Measurements from ENCODE around the gene SUGT1. TPM values are rescaled to one million over a fixed set of nuclear protein-coding genes. Genes with fewer than 3 reads are reported as not detected.
"Not testable (repeated sequence)": the region's sequence is repeated elsewhere in the genome, so short reads cannot be mapped to it uniquely, and the experiment has no call there.

SUGT1 gene
- total RNA-seq, 4 donors from 2014 or later, result 20.9 to 102 (median 60.5) TPM

DNA sequence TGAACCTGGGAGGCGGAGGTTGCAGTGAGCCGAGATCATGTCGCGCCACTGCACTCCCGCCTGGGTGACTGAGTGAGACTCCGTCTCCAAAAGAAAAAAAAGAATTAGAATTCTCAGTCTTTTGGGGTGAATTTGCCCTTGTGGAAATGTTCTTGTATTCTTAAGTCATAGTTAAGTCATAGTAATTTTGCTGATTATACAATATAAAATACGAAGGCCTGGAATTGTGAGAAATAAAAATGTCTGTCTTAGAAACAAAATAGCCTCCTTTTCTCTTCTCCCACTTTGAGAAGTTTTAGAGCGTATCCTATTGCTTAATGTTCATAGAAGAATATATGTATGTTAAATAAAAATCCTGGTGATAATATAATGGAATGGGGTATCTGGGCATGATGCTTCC lies 18.1 kb downstream of the SUGT1 start:
- H3K36me3 ChIP-seq, result no peaks in the 10 kb centered on the region
- TF ChIP-seq, protein P1, sequence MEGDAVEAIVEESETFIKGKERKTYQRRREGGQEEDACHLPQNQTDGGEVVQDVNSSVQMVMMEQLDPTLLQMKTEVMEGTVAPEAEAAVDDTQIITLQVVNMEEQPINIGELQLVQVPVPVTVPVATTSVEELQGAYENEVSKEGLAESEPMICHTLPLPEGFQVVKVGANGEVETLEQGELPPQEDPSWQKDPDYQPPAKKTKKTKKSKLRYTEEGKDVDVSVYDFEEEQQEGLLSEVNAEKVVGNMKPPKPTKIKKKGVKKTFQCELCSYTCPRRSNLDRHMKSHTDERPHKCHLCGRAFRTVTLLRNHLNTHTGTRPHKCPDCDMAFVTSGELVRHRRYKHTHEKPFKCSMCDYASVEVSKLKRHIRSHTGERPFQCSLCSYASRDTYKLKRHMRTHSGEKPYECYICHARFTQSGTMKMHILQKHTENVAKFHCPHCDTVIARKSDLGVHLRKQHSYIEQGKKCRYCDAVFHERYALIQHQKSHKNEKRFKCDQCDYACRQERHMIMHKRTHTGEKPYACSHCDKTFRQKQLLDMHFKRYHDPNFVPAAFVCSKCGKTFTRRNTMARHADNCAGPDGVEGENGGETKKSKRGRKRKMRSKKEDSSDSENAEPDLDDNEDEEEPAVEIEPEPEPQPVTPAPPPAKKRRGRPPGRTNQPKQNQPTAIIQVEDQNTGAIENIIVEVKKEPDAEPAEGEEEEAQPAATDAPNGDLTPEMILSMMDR (IDR thresholded peaks at IDR 0.05), result no peak
- TF ChIP-seq POLR2A (IDR thresholded peaks at IDR 0.05), result no peak

DNA sequence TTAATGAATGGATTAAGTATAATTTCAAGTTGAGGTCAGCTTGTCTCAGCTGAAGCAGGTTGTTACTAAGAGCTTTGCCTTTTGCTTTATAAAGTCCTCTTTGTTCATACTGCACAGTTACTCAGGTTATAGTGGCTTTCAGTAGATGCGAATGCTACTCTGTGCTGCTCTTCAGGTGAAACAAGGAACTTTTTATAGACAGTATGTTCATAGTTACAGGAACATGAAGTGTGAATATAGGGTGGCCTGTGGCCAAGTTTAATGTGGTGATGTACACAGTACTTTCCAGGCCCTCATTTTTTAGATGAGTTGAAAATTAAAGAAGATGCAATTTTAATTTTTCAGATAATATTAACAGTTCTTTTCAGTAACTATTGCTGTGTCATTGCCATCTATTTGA lies 20.8 kb downstream of the SUGT1 start:
- no peak overlapping the region for H3K4me3 ChIP-seq
- intact Hi-C loops (cut with DNase I; ENCODE audit: low total_unique reads), result no loop called here
- no peak for DNase-seq
- TF ChIP-seq POLR2A (IDR thresholded peaks at IDR 0.05), result no peak
- H3K9me3 ChIP-seq, result no peaks in the 10 kb centered on the region
- H3K27ac ChIP-seq, result no peak overlapping the region
- no peaks in the 10 kb centered on the region for H3K4me1 ChIP-seq
- no peaks in the 10 kb centered on the region for H3K27me3 ChIP-seq
- no peaks in the 10 kb centered on the region for H3K36me3 ChIP-seq

More for the DNA sequence above, 18.1 kb downstream of the SUGT1 start:
- H3K9me3 ChIP-seq, result no peaks in the 10 kb centered on the region
- H3K4me1 ChIP-seq, result no peaks in the 10 kb centered on the region
- no peak overlapping the region for H3K4me3 ChIP-seq
- DNase-seq, result no peak
- intact Hi-C loops (cut with DNase I; ENCODE audit: low total_unique reads), result no loop called here
- no peak overlapping the region for H3K27ac ChIP-seq
- H3K27me3 ChIP-seq, result no peaks in the 10 kb centered on the region

DNA sequence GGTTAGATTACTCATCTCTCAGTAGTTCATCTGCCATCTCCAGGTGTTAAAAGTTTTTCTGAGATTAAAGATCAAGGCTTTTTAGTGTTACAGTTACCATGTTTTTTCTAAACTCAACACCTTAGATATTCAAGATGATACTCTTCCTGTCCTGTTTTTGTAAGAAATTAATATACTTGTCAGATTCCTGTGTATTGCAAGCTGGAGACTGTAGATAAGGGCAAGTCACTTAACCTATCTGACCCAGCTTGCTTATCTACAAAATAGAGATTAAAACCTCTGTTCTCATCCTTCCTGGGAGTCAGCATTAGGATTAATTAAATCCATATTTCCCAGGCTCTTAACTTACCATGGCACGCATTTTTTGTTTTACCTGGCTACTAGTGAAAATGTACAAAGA lies 25.2 kb downstream of the SUGT1 start:
- no peaks in the 10 kb centered on the region for H3K9me3 ChIP-seq
- no peak for DNase-seq
- no peak overlapping the region for H3K4me3 ChIP-seq
- H3K36me3 ChIP-seq, result no peaks in the 10 kb centered on the region
- H3K27me3 ChIP-seq, result no peaks in the 10 kb centered on the region
- H3K4me1 ChIP-seq, result no peaks in the 10 kb centered on the region
- no peak overlapping the region for H3K27ac ChIP-seq
- intact Hi-C loops (cut with DNase I; ENCODE audit: low total_unique reads), result no loop called here
- TF ChIP-seq, protein P1 (IDR thresholded peaks at IDR 0.05), result no peak
- no peak for TF ChIP-seq POLR2A (IDR thresholded peaks at IDR 0.05)

DNA sequence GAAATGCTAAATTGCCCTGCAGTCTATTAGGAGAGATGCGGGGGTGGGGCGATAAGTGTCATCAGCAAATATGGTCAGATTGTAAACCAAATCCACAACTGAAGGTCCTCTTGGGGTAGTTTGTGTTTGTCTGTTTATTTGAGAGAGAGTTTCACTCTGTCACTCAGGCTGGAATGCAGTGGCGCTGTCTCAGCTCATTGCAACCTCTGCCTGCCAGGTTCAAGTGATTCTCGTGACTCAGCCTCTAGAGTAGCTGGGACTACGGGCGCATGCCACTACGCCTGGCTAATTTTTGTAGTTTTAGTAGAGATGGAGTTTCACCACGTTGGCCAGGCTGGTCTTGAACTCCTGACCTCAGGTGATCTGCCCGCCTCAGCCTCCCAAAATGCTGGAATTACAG lies 33.2 kb downstream of the SUGT1 start:
- H3K4me1 ChIP-seq; H3K27ac ChIP-seq; H3K27me3 ChIP-seq; H3K4me3 ChIP-seq; H3K36me3 ChIP-seq; H3K9me3 ChIP-seq; DNase-seq; intact Hi-C loops (cut with DNase I; ENCODE audit: low total_unique reads): not testable (repeated sequence)

DNA sequence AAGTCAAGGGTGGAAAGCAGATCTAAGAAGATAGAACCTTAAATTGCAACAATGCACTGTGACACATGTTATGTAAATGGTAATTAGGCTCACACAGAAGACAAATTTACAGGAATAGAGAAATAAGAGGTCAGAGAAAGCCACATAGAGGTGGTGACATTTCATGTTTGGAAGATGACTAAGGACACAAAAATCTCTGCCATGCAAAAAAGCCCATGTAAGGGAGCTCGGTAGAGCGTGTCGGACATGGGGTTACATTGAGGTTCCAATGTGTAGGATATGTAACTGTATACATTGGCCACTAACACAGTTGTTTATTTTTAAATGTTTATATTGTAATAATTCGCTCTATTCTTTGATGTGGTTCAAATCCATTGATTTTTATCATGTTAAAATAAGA lies 33.7 kb downstream of the SUGT1 start:
- no peaks in the 10 kb centered on the region for H3K4me1 ChIP-seq
- no peak for TF ChIP-seq POLR2A (IDR thresholded peaks at IDR 0.05)
- TF ChIP-seq, protein P1 (IDR thresholded peaks at IDR 0.05), result no peak
- DNase-seq, result no peak
- no peak overlapping the region for H3K4me3 ChIP-seq
- H3K36me3 ChIP-seq, result no peaks in the 10 kb centered on the region
- no peak overlapping the region for H3K27ac ChIP-seq
- no peaks in the 10 kb centered on the region for H3K27me3 ChIP-seq
- intact Hi-C loops (cut with DNase I; ENCODE audit: low total_unique reads), result no loop called here
- H3K9me3 ChIP-seq, result no peaks in the 10 kb centered on the region

DNA sequence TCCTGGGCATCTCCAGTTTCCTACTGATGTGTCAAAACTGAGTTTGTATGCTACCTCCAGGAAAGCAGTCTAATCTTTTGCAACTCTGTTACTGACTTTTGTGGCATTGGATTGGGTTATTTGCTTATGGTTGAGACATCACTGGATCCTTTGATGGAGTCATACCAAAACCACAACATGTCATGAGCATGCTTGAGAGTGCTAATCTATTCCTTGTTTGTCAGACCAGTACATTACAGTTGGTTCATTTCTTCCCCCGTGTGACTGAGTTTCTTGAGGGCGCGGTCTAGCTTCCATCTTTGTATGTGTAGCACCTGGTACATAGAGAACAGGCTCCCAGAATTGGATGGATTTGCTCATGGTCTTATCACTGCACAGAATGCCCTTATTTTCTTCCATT lies 43.2 kb downstream of the SUGT1 start:
- intact Hi-C loops (cut with DNase I; ENCODE audit: low total_unique reads), result no loop called here
- Histone ChIP-seq H3K27me3 (no peaks in the 10 kb centered on the region), H3K27ac (no peak overlapping the region), H3K36me3 (no peaks in the 10 kb centered on the region), H3K9me3 (no peaks in the 10 kb centered on the region), H3K4me3 (no peak overlapping the region), H3K4me1 (no peaks in the 10 kb centered on the region)
- TF ChIP-seq POLR2A (IDR thresholded peaks at IDR 0.05), result no peak
- TF ChIP-seq, protein P1 (IDR thresholded peaks at IDR 0.05), result no peak
- DNase-seq, result no peak
